Measurements from ENCODE around the gene KIF13A.

DNA sequence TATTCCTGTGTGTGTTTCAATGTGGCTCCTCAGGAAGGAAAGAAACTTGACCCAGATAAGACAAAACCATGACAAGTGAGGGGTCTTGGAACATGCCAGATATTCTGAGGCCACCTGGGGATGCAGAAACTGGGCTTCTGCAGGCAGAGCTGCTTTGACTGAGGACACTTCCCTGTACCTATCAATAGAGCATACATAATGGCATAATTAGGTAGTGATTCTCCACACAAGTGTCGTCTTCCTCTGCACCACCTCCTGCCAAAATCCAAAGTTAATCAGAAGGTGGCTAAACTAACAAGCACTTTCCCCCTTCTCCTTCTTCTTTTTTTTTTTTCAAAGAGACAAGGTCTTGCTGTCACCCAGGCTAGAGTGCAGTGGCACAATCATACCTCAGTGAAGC, 97.1 kb downstream of the KIF13A start:
- TF ChIP-seq, protein P1, sequence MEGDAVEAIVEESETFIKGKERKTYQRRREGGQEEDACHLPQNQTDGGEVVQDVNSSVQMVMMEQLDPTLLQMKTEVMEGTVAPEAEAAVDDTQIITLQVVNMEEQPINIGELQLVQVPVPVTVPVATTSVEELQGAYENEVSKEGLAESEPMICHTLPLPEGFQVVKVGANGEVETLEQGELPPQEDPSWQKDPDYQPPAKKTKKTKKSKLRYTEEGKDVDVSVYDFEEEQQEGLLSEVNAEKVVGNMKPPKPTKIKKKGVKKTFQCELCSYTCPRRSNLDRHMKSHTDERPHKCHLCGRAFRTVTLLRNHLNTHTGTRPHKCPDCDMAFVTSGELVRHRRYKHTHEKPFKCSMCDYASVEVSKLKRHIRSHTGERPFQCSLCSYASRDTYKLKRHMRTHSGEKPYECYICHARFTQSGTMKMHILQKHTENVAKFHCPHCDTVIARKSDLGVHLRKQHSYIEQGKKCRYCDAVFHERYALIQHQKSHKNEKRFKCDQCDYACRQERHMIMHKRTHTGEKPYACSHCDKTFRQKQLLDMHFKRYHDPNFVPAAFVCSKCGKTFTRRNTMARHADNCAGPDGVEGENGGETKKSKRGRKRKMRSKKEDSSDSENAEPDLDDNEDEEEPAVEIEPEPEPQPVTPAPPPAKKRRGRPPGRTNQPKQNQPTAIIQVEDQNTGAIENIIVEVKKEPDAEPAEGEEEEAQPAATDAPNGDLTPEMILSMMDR (IDR thresholded peaks at IDR 0.05): no peak
- no peak for TF ChIP-seq POLR2A (IDR thresholded peaks at IDR 0.05)
- no peak for TF ChIP-seq POLR2AphosphoS5 (IDR thresholded peaks at IDR 0.05)

All from prostate gland (tissue), 2 donors.